LoVo (cell line): Measurements from ENCODE around the gene DNAJB2.

Experiments
- DNase-seq: peaks from one replicate; pipeline ENCODE4 v3.0.0-alpha.2; 2016; ENCODE audit warnings: low spot score

Gene DNAJB2

DNA sequence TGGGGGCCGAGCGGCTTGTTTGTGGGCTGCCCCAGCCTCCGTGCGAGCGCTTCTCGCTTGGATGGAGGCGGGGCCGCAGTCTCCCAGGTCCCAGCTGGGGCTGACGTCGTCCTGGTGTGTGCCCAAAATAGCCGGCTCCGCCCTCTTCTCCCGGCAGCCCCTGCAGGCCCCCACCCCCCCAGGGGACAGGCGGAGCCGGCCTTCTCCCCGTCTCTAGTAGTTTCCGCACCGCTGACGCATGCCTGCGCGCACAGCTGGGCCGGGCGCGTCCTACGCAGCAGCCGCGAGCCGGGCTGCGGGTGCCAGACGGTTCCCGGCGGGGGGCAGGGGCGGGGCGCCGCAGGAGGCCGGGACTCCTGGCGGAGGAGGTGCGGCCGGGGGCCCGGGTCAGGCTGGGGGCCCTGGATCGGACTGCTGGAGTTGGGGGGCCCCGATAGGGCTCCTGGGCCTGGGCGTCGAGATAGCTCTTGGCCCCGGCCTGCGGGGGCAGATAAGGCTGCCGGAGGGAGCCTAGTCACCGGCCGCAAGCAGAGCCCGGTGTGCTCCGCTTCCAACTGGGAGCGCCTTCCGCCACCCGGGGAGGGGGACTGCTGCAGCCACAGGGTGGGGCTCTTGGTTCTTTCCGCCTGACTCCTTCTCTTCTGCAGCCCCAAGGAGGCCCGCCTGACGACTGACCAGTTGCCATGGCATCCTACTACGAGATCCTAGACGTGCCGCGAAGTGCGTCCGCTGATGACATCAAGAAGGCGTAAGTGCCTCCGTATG, at the start of gene DNAJB2:
Gene DNAJB2, plus strand, starts transcription at position 216 of the 765 bp plus-strand sequence. Its CDS starts 468 bp downstream, at position 684.
- peak; percentile 97 for DNase-seq

DNA sequence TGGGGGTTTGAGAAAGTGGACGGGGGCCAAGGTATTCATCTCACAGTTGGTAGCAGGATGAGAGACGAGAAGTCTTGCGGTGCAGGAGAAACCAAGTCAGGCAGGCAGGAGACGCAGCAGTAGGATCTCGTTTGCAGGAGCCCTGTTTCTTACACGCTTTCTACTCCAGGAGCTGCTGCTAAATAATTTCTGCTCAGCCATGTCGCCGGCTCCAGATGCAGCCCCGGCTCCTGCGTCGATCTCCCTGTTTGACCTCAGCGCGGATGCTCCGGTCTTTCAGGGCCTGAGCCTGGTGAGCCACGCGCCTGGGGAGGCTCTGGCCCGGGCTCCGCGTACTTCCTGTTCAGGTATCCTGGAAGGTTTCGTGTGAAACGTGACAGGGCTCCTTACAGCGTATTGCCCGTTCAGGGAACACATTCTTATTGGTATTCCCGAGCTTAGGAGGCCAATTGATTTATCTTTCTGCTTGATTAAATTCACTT, 49.1 kb upstream of the DNAJB2 start:
- DNase-seq = peak; percentile 41

DNA sequence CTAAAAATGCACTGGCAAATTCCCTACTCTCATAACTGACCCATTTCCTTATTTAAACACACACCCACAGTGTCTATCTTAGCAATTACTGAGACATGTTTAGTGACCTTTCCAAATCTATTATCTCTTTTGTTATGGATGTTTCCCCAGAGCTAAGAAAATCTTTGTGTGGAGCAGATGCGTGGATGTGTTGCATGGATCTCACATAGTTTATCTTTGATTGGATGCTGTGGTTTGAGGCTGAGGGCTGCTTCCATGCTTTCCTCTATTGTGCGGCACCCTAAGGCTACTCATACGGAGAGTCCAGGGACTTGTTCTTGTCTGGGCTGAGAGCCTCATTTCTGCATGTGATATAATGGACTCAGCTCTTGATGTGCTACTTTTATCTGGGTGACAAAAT, 44.8 kb upstream of the DNAJB2 start:
- DNase-seq = no peak

DNA sequence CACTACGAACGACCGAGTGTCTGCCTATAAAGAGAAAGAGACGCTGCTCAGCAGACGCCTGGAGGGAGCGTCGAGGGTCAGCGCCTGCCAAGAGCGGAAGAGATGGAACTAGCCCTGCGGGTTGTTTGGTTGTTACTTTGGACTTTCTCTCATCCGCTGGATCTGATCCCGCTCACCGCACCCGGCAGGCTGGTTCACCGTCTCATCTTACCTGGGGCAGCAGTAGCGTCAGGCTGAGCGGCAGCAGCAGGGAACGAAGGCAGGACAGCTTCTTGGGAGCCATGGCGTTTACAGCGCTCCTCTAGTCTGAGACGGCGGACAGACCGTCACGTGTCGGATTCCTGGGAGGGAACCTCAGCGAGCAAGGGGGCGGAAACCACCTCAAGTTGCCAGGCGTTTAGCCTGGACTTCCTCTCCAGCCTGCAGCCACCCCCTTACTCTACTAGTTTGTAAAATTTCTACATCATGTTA, 35.8 kb upstream of the DNAJB2 start:
- DNase-seq = no peak

DNA sequence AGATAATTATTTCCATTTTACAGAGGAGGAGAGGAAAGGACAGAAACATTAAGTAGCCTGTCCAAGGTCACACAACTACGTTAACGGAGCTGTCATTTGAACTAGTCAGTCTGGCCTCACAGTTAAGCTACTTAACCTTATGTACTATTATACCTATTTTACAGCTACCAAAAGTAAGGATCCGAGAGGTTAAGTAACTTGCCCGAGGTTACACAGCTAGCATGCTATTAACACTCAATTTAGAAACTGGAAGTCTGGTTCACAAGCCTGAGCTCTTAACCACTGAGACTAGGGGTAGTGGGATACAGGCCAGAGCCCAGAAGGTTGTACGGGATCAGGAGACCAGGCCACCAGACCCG, 34.4 kb upstream of the DNAJB2 start:
- no peak for DNase-seq

DNA sequence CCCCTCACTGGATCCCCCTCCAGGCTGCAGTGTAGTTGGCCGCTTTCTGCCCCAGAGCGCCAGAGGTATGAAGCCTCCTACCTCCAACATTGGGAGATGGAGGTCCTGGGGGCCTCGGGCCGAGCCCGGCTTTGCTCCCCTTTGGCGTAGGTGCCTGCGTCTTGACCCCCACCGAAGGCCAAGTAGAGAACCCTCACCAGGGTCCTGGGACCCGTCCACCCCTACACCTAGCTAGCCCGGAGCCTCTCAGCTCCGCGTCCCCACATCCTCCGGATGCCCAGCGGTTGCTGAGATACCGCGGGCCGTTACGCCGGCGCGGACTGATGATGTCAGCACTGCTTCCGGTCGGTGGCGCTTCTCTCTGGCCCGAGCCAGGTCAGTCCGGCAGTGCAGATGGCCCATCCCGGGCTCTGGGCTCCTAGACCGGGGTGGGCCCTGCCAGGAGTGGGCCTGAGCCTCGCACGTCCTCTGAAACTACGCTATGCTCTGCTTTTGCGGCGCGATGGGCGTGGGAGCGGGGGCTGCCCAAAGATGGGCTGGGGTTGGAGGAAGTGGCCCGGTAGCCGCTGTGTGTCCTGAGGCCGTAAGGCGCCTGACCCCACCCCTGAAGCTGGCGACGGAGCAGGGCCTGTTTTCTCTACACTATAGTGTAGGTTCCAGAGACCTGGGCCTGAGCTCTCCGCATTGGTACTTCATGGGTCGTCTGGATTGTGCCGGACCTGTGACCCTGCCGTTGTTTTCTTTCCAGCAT, 33.8 kb upstream of the DNAJB2 start, which contains the start of the genes GLB1L and STK16:
Gene GLB1L, minus strand, starts transcription at position 297 of the 751 bp plus-strand sequence. CDS start 1,871 bp downstream, outside the sequence.
Gene STK16, plus strand, starts transcription at position 332 of the 751 bp plus-strand sequence. CDS start 521 bp downstream, outside the sequence.
- DNase-seq = peak; percentile 91

DNA sequence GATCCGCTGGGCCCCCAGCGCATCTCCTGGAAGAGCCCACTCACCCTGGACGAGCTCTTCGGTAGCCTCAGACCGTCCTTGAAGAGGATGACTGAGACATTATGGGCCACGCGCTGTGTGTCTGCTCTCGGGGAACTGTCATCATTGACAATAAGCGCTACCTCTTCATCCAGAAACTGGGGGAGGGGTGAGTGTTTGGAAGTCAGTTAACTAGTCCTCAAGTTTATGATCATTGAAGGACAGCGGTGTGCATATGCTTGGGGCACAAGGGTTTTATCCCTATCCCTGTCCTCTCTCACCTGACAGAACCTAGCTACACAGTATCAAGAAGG, 33.3 kb upstream of the DNAJB2 start:
- DNase-seq = no peak

GRCh38 chr2:219246559-219246958, 32.6 kb upstream of the DNAJB2 start:
- DNase-seq = no peak

DNA sequence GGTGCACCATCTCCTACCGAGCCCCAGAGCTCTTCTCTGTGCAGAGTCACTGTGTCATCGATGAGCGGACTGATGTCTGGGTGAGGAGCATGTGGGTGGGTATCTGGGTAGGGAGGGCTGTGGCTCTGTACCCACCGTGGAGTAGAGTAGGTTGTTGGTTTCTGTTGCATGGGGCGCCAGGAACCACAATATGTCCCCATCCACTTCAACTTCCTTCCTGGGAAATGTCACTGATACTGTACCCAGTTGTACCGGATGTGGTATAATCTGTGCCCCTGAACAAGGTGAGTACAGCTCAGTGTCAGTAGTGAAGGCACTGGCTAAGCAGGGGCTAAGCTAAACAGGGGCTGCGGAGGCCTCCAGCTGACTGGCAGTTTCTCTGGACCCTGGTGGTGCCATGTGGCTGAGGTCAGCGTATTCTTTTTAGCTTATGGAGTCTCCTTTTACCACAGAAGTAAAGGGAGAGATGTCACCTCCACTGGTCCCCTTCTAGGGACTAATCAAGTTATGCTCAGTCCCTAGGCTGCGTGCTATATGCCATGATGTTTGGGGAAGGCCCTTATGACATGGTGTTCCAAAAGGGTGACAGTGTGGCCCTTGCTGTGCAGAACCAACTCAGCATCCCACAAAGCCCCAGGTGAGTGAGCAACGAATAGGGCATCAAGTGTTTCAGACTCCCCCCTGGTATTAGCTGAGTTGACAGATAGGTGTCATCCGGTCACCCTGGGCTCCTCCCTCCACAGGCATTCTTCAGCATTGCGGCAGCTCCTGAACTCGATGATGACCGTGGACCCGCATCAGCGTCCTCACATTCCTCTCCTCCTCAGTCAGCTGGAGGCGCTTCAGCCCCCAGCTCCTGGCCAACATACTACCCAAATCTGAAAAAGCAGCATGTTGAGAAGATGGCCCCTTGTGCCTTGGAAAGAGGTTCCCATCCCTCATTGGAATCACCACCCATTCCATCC, 31.2 kb upstream of the DNAJB2 start:
- DNase-seq = no peak

DNA sequence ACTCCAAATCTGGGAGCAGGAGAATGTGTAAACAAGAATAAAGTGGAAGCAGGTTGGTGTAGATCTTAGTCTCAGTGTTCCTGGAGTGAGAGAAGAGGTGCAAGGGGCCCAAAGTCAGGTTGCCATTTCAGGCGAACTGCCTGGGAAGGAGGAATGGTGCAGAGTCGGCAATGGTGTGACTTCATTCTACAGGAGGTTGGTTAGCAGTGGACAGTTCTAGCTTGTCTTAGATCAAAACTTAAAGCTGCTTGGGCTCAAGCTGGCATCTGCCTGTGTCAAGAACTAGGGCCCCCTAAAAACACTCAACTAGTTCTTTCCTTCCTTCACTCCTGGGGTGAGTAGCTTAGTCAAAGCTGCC, 30.3 kb upstream of the DNAJB2 start:
- no peak for DNase-seq

DNA sequence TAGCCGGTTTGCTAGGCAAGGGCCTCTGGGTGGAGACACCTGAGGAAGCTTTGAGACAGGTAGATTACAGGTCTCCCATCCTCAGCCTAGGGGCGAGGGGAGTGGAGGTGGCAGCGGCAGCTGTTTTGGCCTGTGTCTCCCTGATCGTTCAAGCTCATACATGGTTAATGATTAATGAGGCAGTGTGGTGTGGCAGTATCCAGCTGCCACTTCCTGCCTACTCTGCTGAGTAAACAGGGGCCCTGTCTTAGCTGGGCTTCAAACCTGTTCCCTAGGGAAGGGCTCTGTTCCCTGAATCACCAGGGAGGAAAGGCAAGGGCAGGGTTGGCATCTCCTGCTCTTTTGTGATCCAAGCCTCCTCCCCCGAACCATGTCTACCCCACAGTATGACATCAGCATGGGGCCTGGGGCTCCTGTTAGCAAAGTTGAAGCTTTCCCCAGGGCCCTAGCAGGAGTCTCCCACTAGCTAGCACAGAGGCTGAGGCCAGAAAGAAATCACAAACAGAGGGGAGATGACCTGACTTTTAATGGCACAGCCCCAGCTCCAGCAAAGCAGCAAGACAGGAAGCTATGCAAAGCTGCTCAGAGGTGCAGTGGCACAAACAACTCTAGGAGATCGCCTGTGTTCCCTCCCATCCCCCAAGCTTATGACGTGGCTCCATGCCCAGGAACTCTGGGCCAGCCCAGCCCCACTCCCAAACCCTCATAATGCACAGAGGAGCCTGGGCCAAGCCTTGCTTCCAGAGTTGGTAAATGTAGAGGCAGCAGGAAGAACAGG, 29.8 kb upstream of the DNAJB2 start:
- peak; percentile 89 for DNase-seq

GRCh38 chr2:219250049-219250781, 29.0 kb upstream of the DNAJB2 start:
- DNase-seq = no peak

- no peak for DNase-seq
Observed at GRCh38 chr2:219251656-219252055, 27.5 kb upstream of the DNAJB2 start.

- no peak for DNase-seq
Observed at GRCh38 chr2:219252084-219252483, 27.1 kb upstream of the DNAJB2 start.

DNA sequence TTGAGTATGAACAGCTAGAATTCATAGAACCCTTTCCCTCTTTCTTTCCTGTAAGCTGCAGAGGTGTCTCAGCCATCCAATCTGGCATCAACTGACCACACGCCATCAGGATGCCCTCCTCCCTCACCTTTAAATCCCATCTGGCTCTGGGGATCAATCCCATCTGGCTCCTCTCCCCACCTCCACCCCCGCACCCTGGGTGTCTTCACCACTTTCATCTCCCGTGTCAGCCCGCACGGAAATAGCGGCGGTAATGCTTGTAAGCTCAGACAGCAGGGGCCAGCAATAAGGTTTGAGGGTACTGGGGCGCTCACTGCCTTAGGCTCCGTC, 26.6 kb upstream of the DNAJB2 start:
- no peak for DNase-seq

DNA sequence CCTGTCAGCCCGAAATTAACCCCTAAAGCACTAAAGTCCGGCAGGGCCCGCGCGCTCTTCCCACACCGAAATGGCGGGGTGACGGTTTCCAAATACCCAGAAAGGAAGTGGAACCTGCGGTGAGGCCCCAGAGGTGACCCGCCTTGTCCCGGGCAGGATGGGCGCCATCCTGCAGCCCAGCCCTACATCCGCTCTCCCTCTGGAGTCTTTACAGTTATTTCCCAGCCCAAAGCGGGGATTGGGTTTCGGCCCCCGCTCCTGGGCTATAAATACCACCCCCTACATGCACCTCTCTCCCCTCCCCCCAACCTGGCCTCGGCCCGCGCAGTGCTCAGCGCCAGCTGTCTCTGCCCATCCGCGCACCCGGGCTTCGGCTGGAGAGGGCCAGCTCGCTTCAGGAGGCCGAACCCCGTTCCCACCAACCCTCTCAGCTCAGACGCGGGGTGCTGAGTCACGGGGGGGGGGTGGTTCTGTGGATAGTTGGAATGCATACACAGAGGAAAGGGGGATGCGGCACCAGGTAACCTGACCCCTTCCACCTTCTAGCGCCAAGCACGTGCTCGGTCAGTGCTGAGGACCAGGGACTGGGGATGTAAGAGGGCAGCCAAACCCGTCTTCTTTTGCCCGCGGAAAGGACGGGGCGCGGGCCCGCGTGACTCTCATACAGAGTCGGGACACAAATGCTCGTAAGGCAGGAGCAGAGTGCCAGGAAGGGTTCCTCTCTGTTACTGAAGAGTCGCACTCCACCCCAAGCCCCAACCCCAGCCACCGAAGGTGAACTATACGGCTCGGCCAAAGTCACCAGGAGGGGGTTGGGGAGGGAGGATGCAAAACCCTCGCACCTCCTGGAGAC, 26.0 kb upstream of the DNAJB2 start, which contains the start of gene TUBA4B:
Gene TUBA4B, plus strand, starts transcription at position 344 of the 853 bp plus-strand sequence. Its CDS starts 165 bp downstream, at position 509.
- peak; percentile 15 for DNase-seq

GRCh38 chr2:219253753-219254589, 25.2 kb upstream of the DNAJB2 start, which contains the start of gene TUBA4A:
Gene TUBA4A, minus strand, starts transcription at chr2:219253918. Its CDS starts 60 bp downstream, at chr2:219253858.
- DNase-seq = peak; percentile 87

- no peak for DNase-seq
Observed at GRCh38 chr2:219254590-219255201, 24.5 kb upstream of the DNAJB2 start.
